DOHH2 (cell line): Measurements from ENCODE around the gene SENP5.

ENCODE experiments used
- H3F3A ChIP-seq: fragments of 200-600 bp; sonication (generic), shearing (Covaris generic); 2 replicates; pipeline ENCODE4 v1.6.0; 2016; ENCODE audit warnings: antibody characterized with exemption, mild to moderate bottlenecking; ENCODE audit not compliant: control insufficient read depth, insufficient read depth
- H3K27ac ChIP-seq: fragments of 200-600 bp; sonication (generic); 2 replicates; pipeline ENCODE4 v1.5.1; 2014; ENCODE audit warnings: low read depth, mild to moderate bottlenecking, low read length, moderate library complexity
- H3K27me3 ChIP-seq: fragments of 200-600 bp; sonication (generic); 2 replicates; pipeline ENCODE4 v1.6.1; 2014; ENCODE audit warnings: mild to moderate bottlenecking, low read length, mixed read lengths; ENCODE audit not compliant: control insufficient read depth
- H3K36me3 ChIP-seq: fragments of 200-600 bp; sonication (generic); 2 replicates; pipeline ENCODE4 v1.6.1; 2014; ENCODE audit warnings: mild to moderate bottlenecking, low read length, moderate library complexity, mixed read lengths; ENCODE audit not compliant: control insufficient read depth
- H3K4me1 ChIP-seq: fragments of 200-600 bp; sonication (generic); 2 replicates; pipeline ENCODE4 v1.6.1; 2014; ENCODE audit warnings: mild to moderate bottlenecking, low read length, mixed read lengths; ENCODE audit not compliant: control insufficient read depth
- H3K4me2 ChIP-seq: fragments of 200-600 bp; sonication (generic); 2 replicates; pipeline ENCODE4 v1.6.0; 2014; ENCODE audit warnings: mild to moderate bottlenecking, low read length, moderate library complexity
- H3K4me3 ChIP-seq: fragments of 200-600 bp; sonication (generic); 2 replicates; pipeline ENCODE4 v1.5.1; 2014; ENCODE audit warnings: mild to moderate bottlenecking, low read length, mixed read lengths
- H3K79me2 ChIP-seq: fragments of 200-600 bp; sonication (generic); 2 replicates; pipeline ENCODE4 v1.6.1; 2014; ENCODE audit warnings: mild to moderate bottlenecking, low read length, mixed read lengths; ENCODE audit not compliant: control insufficient read depth
- H3K9me2 ChIP-seq: fragments of 200-600 bp; sonication (generic); replicated peaks from 2 replicates; pipeline ENCODE4 v1.6.1; 2014; ENCODE audit warnings: mild to moderate bottlenecking, low read length, mixed read lengths; ENCODE audit not compliant: control insufficient read depth
- H3K9me3 ChIP-seq: fragments of 200-600 bp; sonication (generic); 2 replicates; pipeline ENCODE4 v1.6.1; 2014; ENCODE audit warnings: antibody characterized with exemption, low read length, mixed read lengths; ENCODE audit not compliant: control insufficient read depth, insufficient read depth
- H4K20me1 ChIP-seq: fragments of 200-600 bp; sonication (generic); 2 replicates; pipeline ENCODE4 v1.6.0; 2014; ENCODE audit warnings: low read depth, mild to moderate bottlenecking, antibody characterized with exemption, low read length, moderate library complexity; ENCODE audit not compliant: control insufficient read depth, insufficient read depth
- CTCF ChIP-seq: fragments of 200-600 bp; sonication (generic); IDR thresholded peaks from one replicate; pipeline ENCODE4 v1.5.1; 2014; ENCODE audit warnings: antibody characterized with exemption, mild to moderate bottlenecking, low read depth, low read length; ENCODE audit not compliant: poor library complexity, severe bottlenecking
- EZH2phosphoT487 ChIP-seq: fragments of 200-600 bp; sonication (generic); IDR thresholded peaks from 2 replicates; pipeline ENCODE4 v1.6.1; 2017; ENCODE audit warnings: borderline replicate concordance, mild to moderate bottlenecking, antibody characterized with exemption, low read length, moderate library complexity, mixed read lengths

The SENP5 gene

DNA sequence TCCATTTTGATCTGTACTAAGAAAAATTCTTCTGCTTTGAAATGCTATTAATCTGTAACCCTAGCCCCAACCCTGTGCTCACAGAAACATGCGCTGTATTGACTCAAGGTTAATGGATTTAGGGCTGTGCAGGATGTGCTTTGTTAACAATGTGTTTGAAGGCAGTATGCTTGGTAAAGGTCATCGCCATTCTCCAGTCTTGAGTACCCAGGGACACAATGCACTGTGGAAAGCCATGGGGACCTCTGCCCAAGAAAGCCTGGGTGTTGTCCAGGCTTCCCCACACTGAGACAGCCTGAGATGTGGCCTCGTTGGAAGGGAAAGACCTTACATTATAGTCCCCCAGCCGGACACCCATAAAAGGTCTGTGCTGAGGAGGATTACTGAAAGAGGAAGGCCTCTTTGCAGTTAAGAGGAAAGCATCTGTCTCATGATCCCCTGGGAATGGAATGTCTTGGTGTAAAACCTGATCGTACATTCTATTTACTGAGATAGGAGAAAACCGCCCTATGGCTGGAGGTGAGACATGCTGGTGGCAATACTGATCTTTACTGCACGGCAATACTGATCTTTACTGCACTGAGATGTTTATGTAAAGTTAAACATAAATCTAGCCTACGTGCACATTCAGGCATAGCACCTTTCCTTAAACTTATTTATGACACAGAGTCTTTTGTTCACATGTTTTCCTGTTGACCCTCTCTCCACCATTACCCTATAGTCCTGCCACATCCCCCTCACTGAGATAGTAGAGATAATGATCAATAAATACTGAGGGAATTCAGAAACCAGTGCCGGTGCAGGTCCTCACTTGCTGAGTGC is 94.6 kb downstream of the SENP5 start:
- no peak for TF ChIP-seq CTCF
- TF ChIP-seq EZH2phosphoT487, result no peak
- no peaks in the 10 kb centered on the region for H3K27me3 ChIP-seq
- H3K4me2 ChIP-seq, result no peak overlapping the region

GRCh38 chr3:196962930-196963630 is 95.4 kb downstream of the SENP5 start:
- TF ChIP-seq EZH2phosphoT487 (no peak), CTCF (no peak)
- H3K4me2 ChIP-seq, result no peak overlapping the region
- H4K20me1 ChIP-seq, result no peaks in the 10 kb centered on the region

More for the DNA sequence above, 94.6 kb downstream of the SENP5 start:
- Histone ChIP-seq H3K9me3 (no peaks in the 10 kb centered on the region), H3K4me3 (no peak overlapping the region), H3K79me2 (no peaks in the 10 kb centered on the region), H3K36me3 (no peaks in the 10 kb centered on the region), H3F3A (no peaks in the 10 kb centered on the region), H4K20me1 (no peaks in the 10 kb centered on the region), H3K27ac (no peak overlapping the region), H3K9me2 (no peaks in the 10 kb centered on the region), H3K4me1 (peaks cover 11% of the 10 kb centered on the region)

GRCh38 chr3:196963631-196963953 is 95.9 kb downstream of the SENP5 start:
- no peak overlapping the region for H3K4me3 ChIP-seq

More at GRCh38 chr3:196962930-196963630, 95.4 kb downstream of the SENP5 start:
- Histone ChIP-seq H3F3A (no peaks in the 10 kb centered on the region), H3K79me2 (no peaks in the 10 kb centered on the region), H3K27me3 (peaks cover 2% of the 10 kb centered on the region; the same call in 1 of the 2 replicates), H3K9me3 (no peaks in the 10 kb centered on the region), H3K4me1 (peaks cover 12% of the 10 kb centered on the region), H3K36me3 (no peaks in the 10 kb centered on the region), H3K4me3 (no peak overlapping the region), H3K27ac (no peak overlapping the region), H3K9me2 (no peaks in the 10 kb centered on the region)

More at GRCh38 chr3:196963631-196963953, 95.9 kb downstream of the SENP5 start:
- H3K4me2 ChIP-seq, result no peak overlapping the region
- no peaks in the 10 kb centered on the region for H3K9me2 ChIP-seq
- no peaks in the 10 kb centered on the region for H4K20me1 ChIP-seq
- H3K9me3 ChIP-seq, result no peaks in the 10 kb centered on the region
- peaks cover 16% of the 10 kb centered on the region for H3K4me1 ChIP-seq
- TF ChIP-seq EZH2phosphoT487 (no peak), CTCF (no peak)
- no peaks in the 10 kb centered on the region for H3F3A ChIP-seq
- H3K36me3 ChIP-seq, result no peaks in the 10 kb centered on the region
- no peak overlapping the region for H3K27ac ChIP-seq
- peaks cover 7% of the 10 kb centered on the region; the same call in 1 of the 2 replicates for H3K27me3 ChIP-seq
- no peaks in the 10 kb centered on the region for H3K79me2 ChIP-seq
